Liver (tissue), 3 donors: Measurements from ENCODE around the gene GPR21.

ENCODE experiments used
- EGR1 ChIP-seq, 2 donors: IDR thresholded peaks; 2 replicates each; pipeline ENCODE4 v1.6.1; 2016 to 2018; ENCODE audit warnings: antibody characterized with exemption in 2 of 2, low read depth in 2 of 2
- FOXA2 ChIP-seq: IDR thresholded peaks from 2 replicates; pipeline ENCODE4 v1.6.1; 2016; ENCODE audit warnings: antibody characterized with exemption
- GABPA ChIP-seq, 2 donors: IDR thresholded peaks in 1 of 2; conservative IDR thresholded peaks in 1 of 2; 2 replicates each; pipeline ENCODE4 v1.6.1; 2016; ENCODE audit warnings: antibody characterized with exemption in 2 of 2, mild to moderate bottlenecking in 1 of 2, moderate library complexity in 1 of 2
- RAD21 ChIP-seq, 2 donors: IDR thresholded peaks; 2 replicates each; pipeline ENCODE4 v1.6.1; 2016; ENCODE audit warnings: antibody characterized with exemption in 2 of 2, mild to moderate bottlenecking in 2 of 2
- TAF1 ChIP-seq: conservative IDR thresholded peaks from 2 replicates; pipeline ENCODE4 v1.6.1; 2016; ENCODE audit warnings: antibody characterized with exemption, mild to moderate bottlenecking
- YY1 ChIP-seq: IDR thresholded peaks from 2 replicates; pipeline ENCODE4 v1.6.1; 2016; ENCODE audit warnings: antibody characterized with exemption, mild to moderate bottlenecking
- TF ChIP-seq, protein P1 (sequence below): fragments of 150-350 bp; IDR thresholded peaks from 2 replicates; pipeline ENCODE4 v1.5.1; 2017; ENCODE audit warnings: improper control_type of control experiment, low read depth, low read length; ENCODE audit not compliant: missing input control
- TF ChIP-seq, protein P2 (sequence below): IDR thresholded peaks from 2 replicates; pipeline ENCODE4 v1.6.1; 2016; ENCODE audit warnings: antibody characterized with exemption, mild to moderate bottlenecking
- TF ChIP-seq, protein P3 (sequence below): IDR thresholded peaks from 2 replicates; pipeline ENCODE4 v1.6.1; 2016; ENCODE audit warnings: antibody characterized with exemption
- TF ChIP-seq, protein P4 (sequence below): IDR thresholded peaks from 2 replicates; pipeline ENCODE4 v1.6.1; 2016; ENCODE audit warnings: antibody characterized with exemption
- donor health status: healthy.
- donor health status: healthy.

DNA sequence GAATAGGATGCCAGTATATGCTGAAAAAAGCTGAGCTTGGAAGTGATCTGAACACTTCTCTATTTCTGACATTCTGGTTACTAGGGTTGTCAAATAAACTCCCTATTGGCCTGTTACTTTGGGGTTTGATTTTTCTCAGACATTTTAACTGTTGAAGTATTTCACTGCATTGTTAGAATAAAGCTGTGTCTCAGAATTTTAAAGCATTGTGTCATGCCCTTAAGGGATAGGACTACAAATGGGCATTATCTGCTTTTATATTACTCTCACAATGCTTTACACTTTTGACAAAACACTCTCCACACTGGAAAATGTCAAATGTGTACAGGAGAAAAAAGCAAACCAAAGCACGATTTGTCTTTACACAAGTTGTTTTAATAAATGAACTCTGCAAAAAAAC, 16.8 kb upstream of the GPR21 start:
- TF ChIP-seq, protein P1, sequence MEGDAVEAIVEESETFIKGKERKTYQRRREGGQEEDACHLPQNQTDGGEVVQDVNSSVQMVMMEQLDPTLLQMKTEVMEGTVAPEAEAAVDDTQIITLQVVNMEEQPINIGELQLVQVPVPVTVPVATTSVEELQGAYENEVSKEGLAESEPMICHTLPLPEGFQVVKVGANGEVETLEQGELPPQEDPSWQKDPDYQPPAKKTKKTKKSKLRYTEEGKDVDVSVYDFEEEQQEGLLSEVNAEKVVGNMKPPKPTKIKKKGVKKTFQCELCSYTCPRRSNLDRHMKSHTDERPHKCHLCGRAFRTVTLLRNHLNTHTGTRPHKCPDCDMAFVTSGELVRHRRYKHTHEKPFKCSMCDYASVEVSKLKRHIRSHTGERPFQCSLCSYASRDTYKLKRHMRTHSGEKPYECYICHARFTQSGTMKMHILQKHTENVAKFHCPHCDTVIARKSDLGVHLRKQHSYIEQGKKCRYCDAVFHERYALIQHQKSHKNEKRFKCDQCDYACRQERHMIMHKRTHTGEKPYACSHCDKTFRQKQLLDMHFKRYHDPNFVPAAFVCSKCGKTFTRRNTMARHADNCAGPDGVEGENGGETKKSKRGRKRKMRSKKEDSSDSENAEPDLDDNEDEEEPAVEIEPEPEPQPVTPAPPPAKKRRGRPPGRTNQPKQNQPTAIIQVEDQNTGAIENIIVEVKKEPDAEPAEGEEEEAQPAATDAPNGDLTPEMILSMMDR = no peak
- TF ChIP-seq, protein P2, sequence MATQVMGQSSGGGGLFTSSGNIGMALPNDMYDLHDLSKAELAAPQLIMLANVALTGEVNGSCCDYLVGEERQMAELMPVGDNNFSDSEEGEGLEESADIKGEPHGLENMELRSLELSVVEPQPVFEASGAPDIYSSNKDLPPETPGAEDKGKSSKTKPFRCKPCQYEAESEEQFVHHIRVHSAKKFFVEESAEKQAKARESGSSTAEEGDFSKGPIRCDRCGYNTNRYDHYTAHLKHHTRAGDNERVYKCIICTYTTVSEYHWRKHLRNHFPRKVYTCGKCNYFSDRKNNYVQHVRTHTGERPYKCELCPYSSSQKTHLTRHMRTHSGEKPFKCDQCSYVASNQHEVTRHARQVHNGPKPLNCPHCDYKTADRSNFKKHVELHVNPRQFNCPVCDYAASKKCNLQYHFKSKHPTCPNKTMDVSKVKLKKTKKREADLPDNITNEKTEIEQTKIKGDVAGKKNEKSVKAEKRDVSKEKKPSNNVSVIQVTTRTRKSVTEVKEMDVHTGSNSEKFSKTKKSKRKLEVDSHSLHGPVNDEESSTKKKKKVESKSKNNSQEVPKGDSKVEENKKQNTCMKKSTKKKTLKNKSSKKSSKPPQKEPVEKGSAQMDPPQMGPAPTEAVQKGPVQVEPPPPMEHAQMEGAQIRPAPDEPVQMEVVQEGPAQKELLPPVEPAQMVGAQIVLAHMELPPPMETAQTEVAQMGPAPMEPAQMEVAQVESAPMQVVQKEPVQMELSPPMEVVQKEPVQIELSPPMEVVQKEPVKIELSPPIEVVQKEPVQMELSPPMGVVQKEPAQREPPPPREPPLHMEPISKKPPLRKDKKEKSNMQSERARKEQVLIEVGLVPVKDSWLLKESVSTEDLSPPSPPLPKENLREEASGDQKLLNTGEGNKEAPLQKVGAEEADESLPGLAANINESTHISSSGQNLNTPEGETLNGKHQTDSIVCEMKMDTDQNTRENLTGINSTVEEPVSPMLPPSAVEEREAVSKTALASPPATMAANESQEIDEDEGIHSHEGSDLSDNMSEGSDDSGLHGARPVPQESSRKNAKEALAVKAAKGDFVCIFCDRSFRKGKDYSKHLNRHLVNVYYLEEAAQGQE = no peak
- TF ChIP-seq EGR1 (IDR thresholded peaks at IDR 0.05; ENCODE audit: low read depth in 2 of 2) (no peak), YY1 (no peak), TAF1 (no peak), GABPA (IDR thresholded peaks at IDR 0.05 in 1 of 2, conservative IDR thresholded peaks at IDR 0.05 in 1 of 2) (no peak), RAD21 (IDR thresholded peaks at IDR 0.05) (no peak), FOXA2 (no peak)
- TF ChIP-seq, protein P3, sequence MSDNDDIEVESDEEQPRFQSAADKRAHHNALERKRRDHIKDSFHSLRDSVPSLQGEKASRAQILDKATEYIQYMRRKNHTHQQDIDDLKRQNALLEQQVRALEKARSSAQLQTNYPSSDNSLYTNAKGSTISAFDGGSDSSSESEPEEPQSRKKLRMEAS = no peak
- TF ChIP-seq, protein P4, sequence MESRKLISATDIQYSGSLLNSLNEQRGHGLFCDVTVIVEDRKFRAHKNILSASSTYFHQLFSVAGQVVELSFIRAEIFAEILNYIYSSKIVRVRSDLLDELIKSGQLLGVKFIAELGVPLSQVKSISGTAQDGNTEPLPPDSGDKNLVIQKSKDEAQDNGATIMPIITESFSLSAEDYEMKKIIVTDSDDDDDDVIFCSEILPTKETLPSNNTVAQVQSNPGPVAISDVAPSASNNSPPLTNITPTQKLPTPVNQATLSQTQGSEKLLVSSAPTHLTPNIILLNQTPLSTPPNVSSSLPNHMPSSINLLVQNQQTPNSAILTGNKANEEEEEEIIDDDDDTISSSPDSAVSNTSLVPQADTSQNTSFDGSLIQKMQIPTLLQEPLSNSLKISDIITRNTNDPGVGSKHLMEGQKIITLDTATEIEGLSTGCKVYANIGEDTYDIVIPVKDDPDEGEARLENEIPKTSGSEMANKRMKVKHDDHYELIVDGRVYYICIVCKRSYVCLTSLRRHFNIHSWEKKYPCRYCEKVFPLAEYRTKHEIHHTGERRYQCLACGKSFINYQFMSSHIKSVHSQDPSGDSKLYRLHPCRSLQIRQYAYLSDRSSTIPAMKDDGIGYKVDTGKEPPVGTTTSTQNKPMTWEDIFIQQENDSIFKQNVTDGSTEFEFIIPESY = no peak
